Liver (tissue), 3 donors: Measurements from ENCODE around the gene TAF1C.

ENCODE experiments used
- GABPA ChIP-seq, 2 donors: IDR thresholded peaks in 1 of 2; conservative IDR thresholded peaks in 1 of 2; 2 replicates each; pipeline ENCODE4 v1.6.1; 2016; ENCODE audit warnings: antibody characterized with exemption in 2 of 2, mild to moderate bottlenecking in 1 of 2, moderate library complexity in 1 of 2
- HNF4A ChIP-seq, 2 donors: conservative IDR thresholded peaks; 2 replicates each; pipeline ENCODE4 v1.6.1; 2016; ENCODE audit warnings: antibody characterized with exemption in 2 of 2, mild to moderate bottlenecking in 2 of 2
- HNF4G ChIP-seq: IDR thresholded peaks from 2 replicates; pipeline ENCODE4 v1.6.1; 2016; ENCODE audit warnings: antibody characterized with exemption
- JUND ChIP-seq, 2 donors: IDR thresholded peaks; 2 replicates each; pipeline ENCODE4 v1.6.1; 2016; ENCODE audit warnings: antibody characterized with exemption in 2 of 2
- RAD21 ChIP-seq, 2 donors: IDR thresholded peaks; 2 replicates each; pipeline ENCODE4 v1.6.1; 2016; ENCODE audit warnings: antibody characterized with exemption in 2 of 2, mild to moderate bottlenecking in 2 of 2
- TAF1 ChIP-seq: conservative IDR thresholded peaks from 2 replicates; pipeline ENCODE4 v1.6.1; 2016; ENCODE audit warnings: antibody characterized with exemption, mild to moderate bottlenecking
- YY1 ChIP-seq: IDR thresholded peaks from 2 replicates; pipeline ENCODE4 v1.6.1; 2016; ENCODE audit warnings: antibody characterized with exemption, mild to moderate bottlenecking
- TF ChIP-seq, protein P1 (sequence below): fragments of 150-350 bp; IDR thresholded peaks from 2 replicates; pipeline ENCODE4 v1.5.1; 2017; ENCODE audit warnings: improper control_type of control experiment, low read depth, low read length; ENCODE audit not compliant: missing input control
- TF ChIP-seq, protein P2 (sequence below): IDR thresholded peaks from 2 replicates; pipeline ENCODE4 v1.6.1; 2016; ENCODE audit warnings: antibody characterized with exemption, mild to moderate bottlenecking
- TF ChIP-seq, protein P3 (sequence below): IDR thresholded peaks from 2 replicates; pipeline ENCODE4 v1.6.1; 2016; ENCODE audit warnings: antibody characterized with exemption
- donor health status: healthy.
- donor health status: healthy.

DNA sequence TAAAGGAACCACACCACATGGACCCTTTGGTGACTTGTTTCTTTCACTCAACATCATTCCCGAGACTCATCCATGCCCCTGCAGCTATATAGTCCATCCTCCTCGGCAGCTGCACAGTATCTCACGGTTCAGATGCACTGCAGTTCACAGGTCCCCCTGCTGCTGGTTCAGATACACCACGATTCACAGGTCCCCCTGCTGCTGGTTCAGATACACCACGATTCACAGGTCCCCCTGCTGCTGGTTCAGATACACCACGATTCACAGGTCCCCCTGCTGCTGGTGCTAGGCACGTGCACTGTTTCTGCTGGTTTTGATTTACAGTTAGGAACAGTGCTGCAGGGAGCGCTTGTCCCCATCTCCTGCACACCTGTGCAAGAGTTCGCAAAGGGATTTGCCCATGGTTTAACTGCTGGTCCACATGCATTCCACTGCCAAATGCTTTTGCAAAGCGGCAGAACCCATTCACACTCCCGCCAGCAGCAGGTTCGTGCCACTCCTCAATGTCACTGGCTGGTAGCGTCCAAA, 45.6 kb downstream of the TAF1C start:
- TF ChIP-seq, protein P1, sequence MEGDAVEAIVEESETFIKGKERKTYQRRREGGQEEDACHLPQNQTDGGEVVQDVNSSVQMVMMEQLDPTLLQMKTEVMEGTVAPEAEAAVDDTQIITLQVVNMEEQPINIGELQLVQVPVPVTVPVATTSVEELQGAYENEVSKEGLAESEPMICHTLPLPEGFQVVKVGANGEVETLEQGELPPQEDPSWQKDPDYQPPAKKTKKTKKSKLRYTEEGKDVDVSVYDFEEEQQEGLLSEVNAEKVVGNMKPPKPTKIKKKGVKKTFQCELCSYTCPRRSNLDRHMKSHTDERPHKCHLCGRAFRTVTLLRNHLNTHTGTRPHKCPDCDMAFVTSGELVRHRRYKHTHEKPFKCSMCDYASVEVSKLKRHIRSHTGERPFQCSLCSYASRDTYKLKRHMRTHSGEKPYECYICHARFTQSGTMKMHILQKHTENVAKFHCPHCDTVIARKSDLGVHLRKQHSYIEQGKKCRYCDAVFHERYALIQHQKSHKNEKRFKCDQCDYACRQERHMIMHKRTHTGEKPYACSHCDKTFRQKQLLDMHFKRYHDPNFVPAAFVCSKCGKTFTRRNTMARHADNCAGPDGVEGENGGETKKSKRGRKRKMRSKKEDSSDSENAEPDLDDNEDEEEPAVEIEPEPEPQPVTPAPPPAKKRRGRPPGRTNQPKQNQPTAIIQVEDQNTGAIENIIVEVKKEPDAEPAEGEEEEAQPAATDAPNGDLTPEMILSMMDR, result no peak
- TF ChIP-seq, protein P2, sequence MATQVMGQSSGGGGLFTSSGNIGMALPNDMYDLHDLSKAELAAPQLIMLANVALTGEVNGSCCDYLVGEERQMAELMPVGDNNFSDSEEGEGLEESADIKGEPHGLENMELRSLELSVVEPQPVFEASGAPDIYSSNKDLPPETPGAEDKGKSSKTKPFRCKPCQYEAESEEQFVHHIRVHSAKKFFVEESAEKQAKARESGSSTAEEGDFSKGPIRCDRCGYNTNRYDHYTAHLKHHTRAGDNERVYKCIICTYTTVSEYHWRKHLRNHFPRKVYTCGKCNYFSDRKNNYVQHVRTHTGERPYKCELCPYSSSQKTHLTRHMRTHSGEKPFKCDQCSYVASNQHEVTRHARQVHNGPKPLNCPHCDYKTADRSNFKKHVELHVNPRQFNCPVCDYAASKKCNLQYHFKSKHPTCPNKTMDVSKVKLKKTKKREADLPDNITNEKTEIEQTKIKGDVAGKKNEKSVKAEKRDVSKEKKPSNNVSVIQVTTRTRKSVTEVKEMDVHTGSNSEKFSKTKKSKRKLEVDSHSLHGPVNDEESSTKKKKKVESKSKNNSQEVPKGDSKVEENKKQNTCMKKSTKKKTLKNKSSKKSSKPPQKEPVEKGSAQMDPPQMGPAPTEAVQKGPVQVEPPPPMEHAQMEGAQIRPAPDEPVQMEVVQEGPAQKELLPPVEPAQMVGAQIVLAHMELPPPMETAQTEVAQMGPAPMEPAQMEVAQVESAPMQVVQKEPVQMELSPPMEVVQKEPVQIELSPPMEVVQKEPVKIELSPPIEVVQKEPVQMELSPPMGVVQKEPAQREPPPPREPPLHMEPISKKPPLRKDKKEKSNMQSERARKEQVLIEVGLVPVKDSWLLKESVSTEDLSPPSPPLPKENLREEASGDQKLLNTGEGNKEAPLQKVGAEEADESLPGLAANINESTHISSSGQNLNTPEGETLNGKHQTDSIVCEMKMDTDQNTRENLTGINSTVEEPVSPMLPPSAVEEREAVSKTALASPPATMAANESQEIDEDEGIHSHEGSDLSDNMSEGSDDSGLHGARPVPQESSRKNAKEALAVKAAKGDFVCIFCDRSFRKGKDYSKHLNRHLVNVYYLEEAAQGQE, result no peak
- TF ChIP-seq JUND (IDR thresholded peaks at IDR 0.05), result no peak
- TF ChIP-seq HNF4G, result no peak
- no peak for TF ChIP-seq RAD21 (IDR thresholded peaks at IDR 0.05)
- no peak for TF ChIP-seq YY1
- TF ChIP-seq TAF1, result no peak
- no peak for TF ChIP-seq HNF4A (conservative IDR thresholded peaks at IDR 0.05)
- TF ChIP-seq, protein P3, sequence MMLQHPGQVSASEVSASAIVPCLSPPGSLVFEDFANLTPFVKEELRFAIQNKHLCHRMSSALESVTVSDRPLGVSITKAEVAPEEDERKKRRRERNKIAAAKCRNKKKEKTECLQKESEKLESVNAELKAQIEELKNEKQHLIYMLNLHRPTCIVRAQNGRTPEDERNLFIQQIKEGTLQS, result no peak
- TF ChIP-seq GABPA (IDR thresholded peaks at IDR 0.05 in 1 of 2, conservative IDR thresholded peaks at IDR 0.05 in 1 of 2), result no peak
